Adrenal gland (tissue), 5 donors: Measurements from ENCODE around the gene SIX6.

ENCODE experiments used
- POLR2A ChIP-seq, 2 donors: fragments of 450-650 bp; IDR thresholded peaks; one replicate each; pipeline ENCODE4 v1.6.1; 2017; ENCODE audit warnings: antibody characterized with exemption in 2 of 2, mild to moderate bottlenecking in 2 of 2, moderate library complexity in 1 of 2
- TF ChIP-seq, protein P1 (sequence below), 6 experiments: fragments of 450-650 bp in 4 of 6; fragments of 200-600 bp in 2 of 6; sonication (generic) in 1 of 6; IDR thresholded peaks; 1 replicate in 5 of 6; 2 replicates in 1 of 6; pipeline versions ENCODE4 v1.5.1 to v1.8.0; 2016 to 2021; ENCODE audit warnings: antibody characterized with exemption in 6 of 6, mild to moderate bottlenecking in 2 of 6, moderate library complexity in 1 of 6
- donor health status: DM: no; HTN: no; CAD: no.

DNA sequence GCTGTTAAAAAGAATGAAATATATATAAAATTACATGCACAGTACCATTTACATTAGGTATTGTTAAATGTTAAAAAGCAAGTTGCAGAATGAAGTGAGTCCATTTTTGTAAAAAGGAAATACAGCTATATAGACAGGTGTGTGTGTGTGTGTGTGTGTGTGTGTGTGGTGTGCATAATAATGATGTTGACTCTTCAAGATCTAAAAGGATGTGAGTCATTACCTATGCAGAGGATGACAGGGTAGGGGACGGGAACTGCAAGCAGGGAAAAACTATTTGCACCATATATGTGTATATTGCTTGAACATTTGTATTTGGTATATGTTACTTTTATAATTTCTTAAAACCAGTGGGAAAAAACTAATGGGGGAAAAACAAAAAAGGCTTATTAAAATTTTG lies 26.2 kb upstream of the SIX6 start:
- no peak for TF ChIP-seq POLR2A (IDR thresholded peaks at IDR 0.05)
- TF ChIP-seq, protein P1, sequence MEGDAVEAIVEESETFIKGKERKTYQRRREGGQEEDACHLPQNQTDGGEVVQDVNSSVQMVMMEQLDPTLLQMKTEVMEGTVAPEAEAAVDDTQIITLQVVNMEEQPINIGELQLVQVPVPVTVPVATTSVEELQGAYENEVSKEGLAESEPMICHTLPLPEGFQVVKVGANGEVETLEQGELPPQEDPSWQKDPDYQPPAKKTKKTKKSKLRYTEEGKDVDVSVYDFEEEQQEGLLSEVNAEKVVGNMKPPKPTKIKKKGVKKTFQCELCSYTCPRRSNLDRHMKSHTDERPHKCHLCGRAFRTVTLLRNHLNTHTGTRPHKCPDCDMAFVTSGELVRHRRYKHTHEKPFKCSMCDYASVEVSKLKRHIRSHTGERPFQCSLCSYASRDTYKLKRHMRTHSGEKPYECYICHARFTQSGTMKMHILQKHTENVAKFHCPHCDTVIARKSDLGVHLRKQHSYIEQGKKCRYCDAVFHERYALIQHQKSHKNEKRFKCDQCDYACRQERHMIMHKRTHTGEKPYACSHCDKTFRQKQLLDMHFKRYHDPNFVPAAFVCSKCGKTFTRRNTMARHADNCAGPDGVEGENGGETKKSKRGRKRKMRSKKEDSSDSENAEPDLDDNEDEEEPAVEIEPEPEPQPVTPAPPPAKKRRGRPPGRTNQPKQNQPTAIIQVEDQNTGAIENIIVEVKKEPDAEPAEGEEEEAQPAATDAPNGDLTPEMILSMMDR (IDR thresholded peaks at IDR 0.05) = no peak
